Measurements from ENCODE around the gene MDGA2.
"Not testable (repeated sequence)": the region's sequence is repeated elsewhere in the genome, so short reads cannot be mapped to it uniquely, and the experiment has no call there.

- TF ChIP-seq CTCF (IDR thresholded peaks at IDR 0.05); ZFX (IDR thresholded peaks at IDR 0.05; ENCODE audit: borderline replicate concordance): not testable (repeated sequence)
Measured at GRCh38 chr14:47281761-47282160, 393.6 kb downstream of the MDGA2 start.
